Vagina (tissue), 2 donors: Measurements from ENCODE around the gene SIK3.

Experiments used
- CTCF ChIP-seq, 3 experiments: fragments of 450-650 bp in 2 of 3; fragments of 200-600 bp in 1 of 3; sonication (generic) in 1 of 3; IDR thresholded peaks; one replicate each; pipeline ENCODE4 v1.5.1; 2017 to 2019; ENCODE audit warnings: antibody characterized with exemption in 3 of 3, mild to moderate bottlenecking in 2 of 3, moderate library complexity in 2 of 3
- POLR2A ChIP-seq, 2 donors: fragments of 450-650 bp; IDR thresholded peaks; one replicate each; pipeline ENCODE4 v1.6.1; 2017; ENCODE audit warnings: antibody characterized with exemption in 2 of 2, mild to moderate bottlenecking in 2 of 2, moderate library complexity in 2 of 2
- POLR2AphosphoS5 ChIP-seq, 2 donors: sonication (generic); formaldehyde crosslinking; IDR thresholded peaks; one replicate each; pipeline ENCODE4 v1.9.0; 2017; ENCODE audit warnings: antibody characterized with exemption in 2 of 2, mild to moderate bottlenecking in 2 of 2, low read depth in 1 of 2; ENCODE audit not compliant: insufficient read depth in 1 of 2

- TF ChIP-seq CTCF (IDR thresholded peaks at IDR 0.05) (no peak), POLR2AphosphoS5 (IDR thresholded peaks at IDR 0.05; ENCODE audit: insufficient read depth in 1 of 2, low read depth in 1 of 2) (no peak), POLR2A (IDR thresholded peaks at IDR 0.05) (no peak)
Observed at GRCh38 chr11:117083011-117083935, 15.0 kb downstream of the SIK3 start.
